ENCODE measurements around the gene CABLES1. TPM values are rescaled to one million over a fixed set of nuclear protein-coding genes. Genes with fewer than 3 reads are reported as not detected.
A peak's percentile ranks its signal among the peaks of the same experiment; 100 is the strongest.

The CABLES1 gene
- polyA plus RNA-seq, 3 donors: 0.09 to 0.15 TPM; not detected in 1

GRCh38 chr18:23212161-23212560 is 76.9 kb downstream of the CABLES1 start:
- Histone ChIP-seq H3K9ac (ENCODE audit: insufficient read depth, low read length, poor library complexity, severe bottlenecking) (no peak overlapping the region), H4K20me1 (ENCODE audit: insufficient read depth, low read length) (no peaks in the 10 kb centered on the region), H3K27me3 (ENCODE audit: control insufficient read depth in 2 of 2, insufficient read depth in 2 of 2, low read length in 2 of 2) (no peaks in the 10 kb centered on the region), H3K4me1 (ENCODE audit: control insufficient read depth in 1 of 2, insufficient read depth in 2 of 2, low read length in 2 of 2) (no peaks in the 10 kb centered on the region), H3K4me3 (replicated peaks in 1 of 3; ENCODE audit: low read depth in 2 of 3, low read length in 3 of 3) (no peak overlapping the region), H3K27ac (ENCODE audit: low read depth in 1 of 2, low read length in 2 of 2) (no peak overlapping the region), H3K79me2 (ENCODE audit: insufficient read depth, low read length) (no peaks in the 10 kb centered on the region), H2AFZ (ENCODE audit: insufficient read depth, low read depth, low read length, poor library complexity, severe bottlenecking) (no peak overlapping the region), H3K4me2 (replicated peaks; ENCODE audit: extremely low read depth, low read length, poor library complexity, severe bottlenecking) (no peak overlapping the region), H3K9me3 (replicated peaks in 1 of 2; ENCODE audit: control insufficient read depth in 1 of 2, insufficient read depth in 1 of 2, low read length in 2 of 2) (no peaks in the 10 kb centered on the region), H3K36me3 (replicated peaks in 1 of 2; ENCODE audit: control insufficient read depth in 1 of 2, insufficient read depth in 2 of 2, low read length in 2 of 2) (no peaks in the 10 kb centered on the region)
- intact Hi-C loops (cut with micrococcal nuclease): no loop called here
- no peak for DNase-seq
- Mint-ChIP-seq H3K27me3 (ENCODE audit: low read depth in 3 of 3) (peaks cover 0 to 2% (median 1%) of the 10 kb centered on the region in 3 donors), H3K36me3 (no peaks in the 10 kb centered on the region), H3K4me1 (peaks cover 9% of the 10 kb centered on the region), H3K4me3 (no peak overlapping the region), H3K27ac (peak overlapping the region in 1 of 7 donors; percentile 47), H3K9me3 (peaks cover 0 to 7% (median 2%) of the 10 kb centered on the region in 7 donors)
- 100% methylated on average over 2 of the region's 3 CpGs for WGBS (ENCODE audit: insufficient coverage)
- TF ChIP-seq, protein P1, sequence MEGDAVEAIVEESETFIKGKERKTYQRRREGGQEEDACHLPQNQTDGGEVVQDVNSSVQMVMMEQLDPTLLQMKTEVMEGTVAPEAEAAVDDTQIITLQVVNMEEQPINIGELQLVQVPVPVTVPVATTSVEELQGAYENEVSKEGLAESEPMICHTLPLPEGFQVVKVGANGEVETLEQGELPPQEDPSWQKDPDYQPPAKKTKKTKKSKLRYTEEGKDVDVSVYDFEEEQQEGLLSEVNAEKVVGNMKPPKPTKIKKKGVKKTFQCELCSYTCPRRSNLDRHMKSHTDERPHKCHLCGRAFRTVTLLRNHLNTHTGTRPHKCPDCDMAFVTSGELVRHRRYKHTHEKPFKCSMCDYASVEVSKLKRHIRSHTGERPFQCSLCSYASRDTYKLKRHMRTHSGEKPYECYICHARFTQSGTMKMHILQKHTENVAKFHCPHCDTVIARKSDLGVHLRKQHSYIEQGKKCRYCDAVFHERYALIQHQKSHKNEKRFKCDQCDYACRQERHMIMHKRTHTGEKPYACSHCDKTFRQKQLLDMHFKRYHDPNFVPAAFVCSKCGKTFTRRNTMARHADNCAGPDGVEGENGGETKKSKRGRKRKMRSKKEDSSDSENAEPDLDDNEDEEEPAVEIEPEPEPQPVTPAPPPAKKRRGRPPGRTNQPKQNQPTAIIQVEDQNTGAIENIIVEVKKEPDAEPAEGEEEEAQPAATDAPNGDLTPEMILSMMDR (IDR thresholded peaks at IDR 0.05): no peak

DNA sequence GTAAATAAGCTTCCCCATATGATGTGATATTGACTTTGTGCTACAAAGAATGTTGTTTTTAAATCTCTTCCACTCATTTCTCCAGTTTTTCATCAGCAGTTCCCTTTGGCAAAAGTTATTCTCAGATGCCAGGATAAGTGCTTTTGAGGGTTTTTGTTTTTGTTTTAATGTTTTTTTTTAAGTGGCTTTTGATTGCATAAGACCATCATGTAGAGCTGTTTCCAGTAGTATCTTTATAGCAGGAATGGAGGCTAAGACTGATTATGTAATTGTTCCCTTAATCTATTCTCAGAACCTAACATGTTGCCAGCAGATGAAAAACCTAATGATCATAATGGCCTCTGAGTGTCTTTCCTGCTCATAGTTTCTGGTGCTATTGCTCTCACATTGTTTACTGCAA is 77.9 kb downstream of the CABLES1 start:
- H3K4me1 ChIP-seq (ENCODE audit: control insufficient read depth in 1 of 2, insufficient read depth in 2 of 2, low read length in 2 of 2): no peaks in the 10 kb centered on the region
- no peak overlapping the region for H3K4me3 ChIP-seq (replicated peaks in 1 of 3; ENCODE audit: low read depth in 2 of 3, low read length in 3 of 3)
- TF ChIP-seq, protein P1 (IDR thresholded peaks at IDR 0.05): no peak
- H3K27me3 ChIP-seq (ENCODE audit: control insufficient read depth in 2 of 2, insufficient read depth in 2 of 2, low read length in 2 of 2): no peaks in the 10 kb centered on the region
- Mint-ChIP-seq H3K27ac (no peak overlapping the region), H3K9me3 (peaks cover 0 to 7% (median 2%) of the 10 kb centered on the region in 7 donors), H3K36me3 (no peaks in the 10 kb centered on the region), H3K27me3 (ENCODE audit: low read depth in 3 of 3) (peaks cover 0 to 1% (median 0%) of the 10 kb centered on the region in 3 donors), H3K4me3 (no peak overlapping the region), H3K4me1 (peaks cover 9% of the 10 kb centered on the region)
- intact Hi-C loops (cut with micrococcal nuclease): no loop called here
- H3K9ac ChIP-seq (ENCODE audit: insufficient read depth, low read length, poor library complexity, severe bottlenecking): no peak overlapping the region
- no peaks in the 10 kb centered on the region for H4K20me1 ChIP-seq (ENCODE audit: insufficient read depth, low read length)
- no peak overlapping the region for H2AFZ ChIP-seq (ENCODE audit: insufficient read depth, low read depth, low read length, poor library complexity, severe bottlenecking)
- no peaks in the 10 kb centered on the region for H3K9me3 ChIP-seq (replicated peaks in 1 of 2; ENCODE audit: control insufficient read depth in 1 of 2, insufficient read depth in 1 of 2, low read length in 2 of 2)
- H3K36me3 ChIP-seq (replicated peaks in 1 of 2; ENCODE audit: control insufficient read depth in 1 of 2, insufficient read depth in 2 of 2, low read length in 2 of 2): no peaks in the 10 kb centered on the region
- H3K79me2 ChIP-seq (ENCODE audit: insufficient read depth, low read length): no peaks in the 10 kb centered on the region
- DNase-seq: no peak
- H3K27ac ChIP-seq (ENCODE audit: low read depth in 1 of 2, low read length in 2 of 2): no peak overlapping the region
- H3K4me2 ChIP-seq (replicated peaks; ENCODE audit: extremely low read depth, low read length, poor library complexity, severe bottlenecking): no peak overlapping the region
